Activated B cell treated with CpG ODN at 0.5 μM for 24 hours (primary cell): ENCODE data around the gene SRF. TPM values are rescaled to one million over a fixed set of nuclear protein-coding genes. Genes with fewer than 3 reads are reported as not detected.

Source experiments
- ATAC-seq: fragments of 200-7000 bp; cut with Tn5 transposase; one replicate; pipeline ENCODE4 v1.10.0; 2021; ENCODE audit warnings: low read depth, mild to moderate bottlenecking, moderate library complexity
- CTCF ChIA-PET: fragments of 350-600 bp; sonication (Branson Sonifier 250); formaldehyde crosslinking; loops from one replicate; lab custom pipeline; 2021; ENCODE audit warnings: antibody characterized with exemption; lab: Charles Lee
- POLR2A ChIA-PET: fragments of 350-600 bp; sonication (Branson Sonifier 250); formaldehyde crosslinking; loops from one replicate; lab custom pipeline; 2021; ENCODE audit warnings: antibody characterized with exemption; lab: Charles Lee
- DNase-seq: peaks from one replicate; pipeline ENCODE4 v3.0.0; 2022
- H3K27ac Mint-ChIP-seq: one replicate; pipeline ENCODE4 v1.8.0; 2020; ENCODE audit warnings: mixed read lengths
- H3K27me3 Mint-ChIP-seq: one replicate; pipeline ENCODE4 v1.8.0; 2021; ENCODE audit warnings: mixed read lengths
- H3K36me3 Mint-ChIP-seq: one replicate; pipeline ENCODE4 v1.8.0; 2021; ENCODE audit warnings: low read depth, mixed read lengths
- H3K4me1 Mint-ChIP-seq: one replicate; pipeline ENCODE4 v1.8.0; 2021; ENCODE audit warnings: mixed read lengths
- H3K4me3 Mint-ChIP-seq: one replicate; pipeline ENCODE4 v1.8.0; 2020; ENCODE audit warnings: mild to moderate bottlenecking, mixed read lengths
- H3K9me3 Mint-ChIP-seq: one replicate; pipeline ENCODE4 v1.8.0; 2020; ENCODE audit warnings: mixed read lengths
- intact Hi-C: fragments of 100-400 bp; cut with micrococcal nuclease; formaldehyde crosslinking; loops from one replicate; pipeline ENCODE4 v1.15.1; 2024
- total RNA-seq: library from RNA; stranded (reverse); gene quantifications from 2 replicates; pipeline ENCODE4 v1.2.3, GENCODE V29; 2022
- TF ChIP-seq, protein P1 (sequence below): fragments of 200-600 bp; IDR thresholded peaks from one replicate; pipeline ENCODE4 v1.8.0; 2022; ENCODE audit warnings: antibody characterized with exemption, mild to moderate bottlenecking

The SRF gene
- total RNA-seq, 1 donor from 2014 or later, result 35.9 TPM

DNA sequence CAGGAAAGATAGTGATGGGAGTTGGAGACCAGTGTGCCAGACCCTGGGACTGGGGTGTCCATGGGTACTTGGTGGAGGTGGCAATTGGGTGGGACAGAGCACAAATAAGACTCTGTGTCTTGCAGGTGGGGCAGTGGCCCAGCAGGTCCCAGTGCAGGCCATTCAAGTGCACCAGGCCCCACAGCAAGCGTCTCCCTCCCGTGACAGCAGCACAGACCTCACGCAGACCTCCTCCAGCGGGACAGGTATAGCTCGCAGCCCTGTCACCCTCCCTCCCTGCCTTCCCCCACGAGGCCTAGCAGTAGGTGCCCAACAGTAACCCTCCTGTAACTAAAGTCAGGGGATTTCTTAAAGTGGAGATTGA is 5.3 kb downstream of the SRF start:
- Mint-ChIP-seq H3K36me3 (peaks cover 55% of the 10 kb centered on the region), H3K27me3 (no peaks in the 10 kb centered on the region), H3K4me1 (peaks cover 45% of the 10 kb centered on the region), H3K9me3 (no peaks in the 10 kb centered on the region), H3K27ac (no peak overlapping the region), H3K4me3 (no peak overlapping the region)
- intact Hi-C loops, result no loop called here
- CTCF ChIA-PET, result interaction anchor here (0.6 kb wide), 1 partner anchor 272 kb away, joined by 3 read pairs; no protein-coding TSS in a partner anchor
- POLR2A ChIA-PET, result interaction anchor here (1.5 kb wide), 1 partner anchor 48 kb away, joined by 4 read pairs; no protein-coding TSS in a partner anchor
- TF ChIP-seq, protein P1, sequence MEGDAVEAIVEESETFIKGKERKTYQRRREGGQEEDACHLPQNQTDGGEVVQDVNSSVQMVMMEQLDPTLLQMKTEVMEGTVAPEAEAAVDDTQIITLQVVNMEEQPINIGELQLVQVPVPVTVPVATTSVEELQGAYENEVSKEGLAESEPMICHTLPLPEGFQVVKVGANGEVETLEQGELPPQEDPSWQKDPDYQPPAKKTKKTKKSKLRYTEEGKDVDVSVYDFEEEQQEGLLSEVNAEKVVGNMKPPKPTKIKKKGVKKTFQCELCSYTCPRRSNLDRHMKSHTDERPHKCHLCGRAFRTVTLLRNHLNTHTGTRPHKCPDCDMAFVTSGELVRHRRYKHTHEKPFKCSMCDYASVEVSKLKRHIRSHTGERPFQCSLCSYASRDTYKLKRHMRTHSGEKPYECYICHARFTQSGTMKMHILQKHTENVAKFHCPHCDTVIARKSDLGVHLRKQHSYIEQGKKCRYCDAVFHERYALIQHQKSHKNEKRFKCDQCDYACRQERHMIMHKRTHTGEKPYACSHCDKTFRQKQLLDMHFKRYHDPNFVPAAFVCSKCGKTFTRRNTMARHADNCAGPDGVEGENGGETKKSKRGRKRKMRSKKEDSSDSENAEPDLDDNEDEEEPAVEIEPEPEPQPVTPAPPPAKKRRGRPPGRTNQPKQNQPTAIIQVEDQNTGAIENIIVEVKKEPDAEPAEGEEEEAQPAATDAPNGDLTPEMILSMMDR, result no peak
- ATAC-seq (no peak), DNase-seq (no peak)

DNA sequence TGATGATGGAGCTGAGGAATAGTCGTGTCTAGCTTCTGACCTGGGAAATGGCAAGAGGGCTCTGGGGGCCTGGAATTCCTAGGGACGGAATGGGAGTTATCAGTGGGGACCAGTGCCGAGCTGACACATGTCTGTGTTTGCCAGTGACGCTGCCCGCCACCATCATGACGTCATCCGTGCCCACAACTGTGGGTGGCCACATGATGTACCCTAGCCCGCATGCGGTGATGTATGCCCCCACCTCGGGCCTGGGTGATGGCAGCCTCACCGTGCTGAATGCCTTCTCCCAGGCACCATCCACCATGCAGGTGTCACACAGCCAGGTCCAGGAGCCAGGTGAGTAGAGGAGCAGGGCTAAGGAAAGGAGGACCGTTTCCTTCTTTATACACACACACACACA is 7.1 kb downstream of the SRF start:
- POLR2A ChIA-PET, result interaction anchor here (0.6 to 0.7 kb wide), 2 partner anchors 164 to 618 kb away, joined by 3 to 5 read pairs; partner anchors contain the start of genes KLHDC3 and MEA1
- CTCF ChIA-PET, result no interaction called here
- no peaks in the 10 kb centered on the region for H3K9me3 Mint-ChIP-seq
- intact Hi-C loops, result no loop called here
- peaks cover 52% of the 10 kb centered on the region for H3K36me3 Mint-ChIP-seq
- no peak overlapping the region for H3K27ac Mint-ChIP-seq
- ATAC-seq (no peak), DNase-seq (no peak)
- H3K4me1 Mint-ChIP-seq, result peaks cover 46% of the 10 kb centered on the region
- H3K27me3 Mint-ChIP-seq, result no peaks in the 10 kb centered on the region
- TF ChIP-seq, protein P1, result no peak
- H3K4me3 Mint-ChIP-seq, result no peak overlapping the region

- ATAC-seq (no peak), DNase-seq (no peak)
- TF ChIP-seq, protein P1, result no peak
- Mint-ChIP-seq H3K36me3 (peaks cover 55% of the 10 kb centered on the region), H3K9me3 (no peaks in the 10 kb centered on the region), H3K4me3 (no peak overlapping the region), H3K4me1 (peaks cover 46% of the 10 kb centered on the region), H3K27me3 (no peaks in the 10 kb centered on the region), H3K27ac (no peak overlapping the region)
- CTCF ChIA-PET, result no interaction called here
- intact Hi-C loops, result no loop called here
- POLR2A ChIA-PET, result interaction anchor here (0.5 kb wide), 1 partner anchor 205 kb away, joined by 4 read pairs; no protein-coding TSS in a partner anchor
Observed at GRCh38 chr6:43178951-43179830, 8.1 kb downstream of the SRF start.

DNA sequence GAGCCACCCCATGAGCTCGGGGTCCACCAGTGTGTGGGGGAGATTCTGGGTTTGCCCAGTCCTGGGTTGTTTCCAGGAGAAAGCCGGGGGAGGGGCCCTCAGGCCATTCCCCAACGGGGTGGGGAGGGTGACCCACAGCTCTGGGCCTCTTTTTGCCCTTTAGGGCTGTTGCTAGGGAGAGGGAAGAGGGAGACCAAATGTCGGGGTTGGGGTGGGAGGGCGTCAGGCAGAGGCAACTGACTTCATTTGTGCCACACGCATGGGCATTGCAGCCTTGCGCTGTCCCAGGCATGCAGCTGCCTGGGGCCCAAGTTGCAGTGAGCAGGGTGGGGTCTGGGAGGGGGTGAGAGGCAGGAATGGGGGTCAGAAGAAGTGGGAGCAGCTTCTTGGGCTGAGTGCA is 9.0 kb downstream of the SRF start:
- intact Hi-C loops, result loop anchor here (5.0 kb wide), 1 partner anchor 1633 kb away; the partner anchor contains the start of gene FOXP4
- Mint-ChIP-seq H3K9me3 (no peaks in the 10 kb centered on the region), H3K4me3 (no peak overlapping the region), H3K4me1 (peaks cover 41% of the 10 kb centered on the region), H3K27ac (no peak overlapping the region), H3K36me3 (peaks cover 58% of the 10 kb centered on the region), H3K27me3 (no peaks in the 10 kb centered on the region)
- TF ChIP-seq, protein P1, result no peak
- DNase-seq (no peak), ATAC-seq (no peak)
- POLR2A ChIA-PET, result interaction anchor here (1.2 to 3.7 kb wide), 2 partner anchors 8 to 44 kb away, joined by 3 to 35 read pairs; no protein-coding TSS in a partner anchor
- CTCF ChIA-PET, result no interaction called here

DNA sequence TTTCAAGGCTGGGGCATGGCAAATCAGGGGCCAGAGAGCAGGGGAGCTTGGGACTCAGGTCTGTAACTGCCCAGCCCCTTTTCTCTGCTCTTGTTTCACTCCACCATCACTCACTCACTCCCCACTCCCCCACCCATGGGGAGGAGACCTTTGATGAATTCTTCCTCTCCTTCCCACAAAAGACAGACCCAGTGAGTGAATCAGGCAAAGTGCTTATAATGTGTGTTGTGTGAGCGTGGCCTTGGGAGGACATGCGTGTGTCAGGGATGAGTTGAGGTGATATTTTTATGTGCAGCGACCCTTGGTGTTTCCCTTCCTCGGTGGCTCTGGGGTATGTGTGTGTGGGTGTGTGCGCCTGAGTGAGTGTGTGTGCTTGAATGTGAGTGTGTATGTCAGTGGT is 9.9 kb downstream of the SRF start:
- peak overlapping the region; percentile 90 for H3K27ac Mint-ChIP-seq
- ChIA-PET POLR2A (interaction anchor here (0.5 to 3.7 kb wide), 4 partner anchors 8 to 246 kb away, joined by 3 to 35 read pairs (median 6); partner anchors contain the start of genes ABCC10, KLC4 and MRPL2), CTCF (interaction anchor here (1.5 kb wide), 1 partner anchor 8 kb away, joined by 5 read pairs; no protein-coding TSS in a partner anchor)
- H3K4me1 Mint-ChIP-seq, result peaks cover 37% of the 10 kb centered on the region
- no peak for DNase-seq
- H3K9me3 Mint-ChIP-seq, result no peaks in the 10 kb centered on the region
- intact Hi-C loops, result loop anchor here (5.0 kb wide), 1 partner anchor 1634 kb away; the partner anchor contains the start of gene FOXP4
- peak overlapping the region; percentile 94 for H3K4me3 Mint-ChIP-seq
- TF ChIP-seq, protein P1, result no peak
- peaks cover 60% of the 10 kb centered on the region for H3K36me3 Mint-ChIP-seq
- no peaks in the 10 kb centered on the region for H3K27me3 Mint-ChIP-seq
- no peak for ATAC-seq
